Activated T-cell treated with anti-CD3 and anti-CD28 coated beads, Interleukin-2, amount 50 U/mL, for 48 hours (primary cell): ENCODE results near the gene GFER.

Source experiments
- DNase-seq, 2 experiments: peaks; one replicate each; pipeline ENCODE4 v3.0.0-alpha.2; 2020

Gene GFER

GRCh38 chr16:1991588-1991947 is 7.6 kb downstream of the GFER start:
- no peak for DNase-seq

GRCh38 chr16:1991948-1992703 is 8.1 kb downstream of the GFER start:
- DNase-seq: peak; percentile 98 to 99

GRCh38 chr16:1992704-1993317 is 8.8 kb downstream of the GFER start:
- DNase-seq: no peak

GRCh38 chr16:1993731-1994131 is 9.7 kb downstream of the GFER start:
- peak; percentile 50 to 58 for DNase-seq

GRCh38 chr16:1997494-1998359 is 13.7 kb downstream of the GFER start:
- no peak for DNase-seq

- no peak for DNase-seq
Observed at GRCh38 chr16:1998360-1998835, 14.4 kb downstream of the GFER start.

- DNase-seq: no peak
Observed at GRCh38 chr16:1998852-1999801, 15.1 kb downstream of the GFER start.

GRCh38 chr16:1999866-2000514 is 16.0 kb downstream of the GFER start:
- DNase-seq: no peak

- no peak for DNase-seq
Observed at GRCh38 chr16:2001035-2001434, 17.0 kb downstream of the GFER start.

- DNase-seq: no peak
Observed at GRCh38 chr16:2001456-2002355, 17.7 kb downstream of the GFER start.

- no peak for DNase-seq
Observed at GRCh38 chr16:2002406-2003230, 18.6 kb downstream of the GFER start.

GRCh38 chr16:2003231-2003826 is 19.3 kb downstream of the GFER start:
- no peak for DNase-seq

- peak; percentile 95 to 96 for DNase-seq
Observed at GRCh38 chr16:2003827-2004641, 20.0 kb downstream of the GFER start.

- no peak for DNase-seq
Observed at GRCh38 chr16:2004795-2005517, 21.0 kb downstream of the GFER start.

GRCh38 chr16:2005646-2006045 is 21.7 kb downstream of the GFER start:
- DNase-seq: no peak

GRCh38 chr16:2006317-2006716 is 22.3 kb downstream of the GFER start:
- DNase-seq: no peak

- DNase-seq: no peak
Observed at GRCh38 chr16:2007081-2007836, 23.3 kb downstream of the GFER start.
